ENCODE measurements around the gene SEMA3B.

DNA sequence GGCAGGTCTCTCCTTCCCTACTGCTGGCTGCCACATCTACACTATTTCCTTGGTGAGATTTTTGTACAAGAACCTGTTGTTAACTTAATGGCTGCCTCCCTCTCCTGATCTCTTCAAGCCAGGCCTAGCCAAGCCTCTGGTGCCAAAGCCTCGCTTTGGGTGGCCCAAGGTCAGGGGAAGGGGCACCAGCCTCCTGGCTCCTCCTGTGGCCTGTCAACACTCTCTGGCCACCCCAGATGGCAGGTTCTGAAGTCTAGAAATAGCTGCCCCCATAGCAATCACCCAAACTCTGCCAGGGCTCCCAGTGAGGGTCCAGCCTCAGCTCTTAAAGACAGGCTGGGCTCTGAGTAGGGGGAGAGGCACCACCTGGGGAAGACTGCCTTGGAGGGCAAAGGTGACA, 18.3 kb downstream of the SEMA3B start:
- TF ChIP-seq, protein P1, sequence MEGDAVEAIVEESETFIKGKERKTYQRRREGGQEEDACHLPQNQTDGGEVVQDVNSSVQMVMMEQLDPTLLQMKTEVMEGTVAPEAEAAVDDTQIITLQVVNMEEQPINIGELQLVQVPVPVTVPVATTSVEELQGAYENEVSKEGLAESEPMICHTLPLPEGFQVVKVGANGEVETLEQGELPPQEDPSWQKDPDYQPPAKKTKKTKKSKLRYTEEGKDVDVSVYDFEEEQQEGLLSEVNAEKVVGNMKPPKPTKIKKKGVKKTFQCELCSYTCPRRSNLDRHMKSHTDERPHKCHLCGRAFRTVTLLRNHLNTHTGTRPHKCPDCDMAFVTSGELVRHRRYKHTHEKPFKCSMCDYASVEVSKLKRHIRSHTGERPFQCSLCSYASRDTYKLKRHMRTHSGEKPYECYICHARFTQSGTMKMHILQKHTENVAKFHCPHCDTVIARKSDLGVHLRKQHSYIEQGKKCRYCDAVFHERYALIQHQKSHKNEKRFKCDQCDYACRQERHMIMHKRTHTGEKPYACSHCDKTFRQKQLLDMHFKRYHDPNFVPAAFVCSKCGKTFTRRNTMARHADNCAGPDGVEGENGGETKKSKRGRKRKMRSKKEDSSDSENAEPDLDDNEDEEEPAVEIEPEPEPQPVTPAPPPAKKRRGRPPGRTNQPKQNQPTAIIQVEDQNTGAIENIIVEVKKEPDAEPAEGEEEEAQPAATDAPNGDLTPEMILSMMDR (IDR thresholded peaks at IDR 0.05), result no peak
- no peak for TF ChIP-seq POLR2A (IDR thresholded peaks at IDR 0.05)
